Breast epithelium (tissue), 4 donors: ENCODE data around the gene HRNR. TPM values are rescaled to one million over a fixed set of nuclear protein-coding genes. Genes with fewer than 3 reads are reported as not detected.

Experiments used
- DNase-seq, 2 donors: peaks; one replicate each; pipeline ENCODE4 v3.0.0-alpha.2; 2019; ENCODE audit warnings: low spot score in 2 of 2
- H3K27ac ChIP-seq, 2 donors: fragments of 200-600 bp; sonication (generic) in 1 of 2; one replicate each; pipeline ENCODE4 v1.5.1; 2016 to 2019; ENCODE audit warnings: mild to moderate bottlenecking in 1 of 2
- H3K27me3 ChIP-seq, 2 donors: fragments of 200-600 bp; sonication (generic) in 1 of 2; one replicate each; pipeline versions ENCODE4 v1.5.1 to v1.6.0; 2017 to 2019; ENCODE audit warnings: control low read depth in 1 of 2, mild to moderate bottlenecking in 1 of 2
- H3K36me3 ChIP-seq: fragments of 200-600 bp; one replicate; pipeline ENCODE4 v1.5.1; 2019
- H3K4me1 ChIP-seq, 2 donors: fragments of 200-600 bp; sonication (generic); one replicate each; pipeline ENCODE4 v1.5.1; 2016 to 2019; ENCODE audit warnings: control low read depth in 1 of 2
- H3K4me3 ChIP-seq, 3 donors: fragments of 200-600 bp; sonication (generic); 1 replicate in 2 of 3; 2 replicates in 1 of 3; pipeline ENCODE4 v1.5.1; 2016 to 2019; ENCODE audit warnings: mild to moderate bottlenecking in 3 of 3, moderate library complexity in 2 of 3
- H3K9me3 ChIP-seq, 2 donors: fragments of 200-600 bp; sonication (generic) in 1 of 2; one replicate each; pipeline ENCODE4 v1.5.1; 2016 to 2019; ENCODE audit warnings: control low read depth in 1 of 2
- POLR2A ChIP-seq: fragments of 450-650 bp; IDR thresholded peaks from one replicate; pipeline ENCODE4 v1.6.1; 2016; ENCODE audit warnings: antibody characterized with exemption, mild to moderate bottlenecking, moderate library complexity
- POLR2AphosphoS5 ChIP-seq, 3 donors: sonication (generic); formaldehyde crosslinking; IDR thresholded peaks; one replicate each; pipeline ENCODE4 v1.6.1; 2017; ENCODE audit warnings: antibody characterized with exemption in 3 of 3
- intact Hi-C: fragments of 100-400 bp; cut with DNase I; formaldehyde crosslinking; loops from one replicate; pipeline ENCODE4 v1.15.1; 2023; ENCODE audit warnings: low total_unique reads
- total RNA-seq, 3 donors: library from RNA; depleted of rRNA; stranded (reverse); fragments of >200 nt; gene quantifications; one replicate each; pipeline ENCODE4 v1.1.0, GENCODE V29; 2016
- TF ChIP-seq, protein P1 (sequence below), 3 donors: fragments of 450-650 bp; IDR thresholded peaks; one replicate each; pipeline ENCODE4 v1.5.1; 2016 to 2017; ENCODE audit warnings: antibody characterized with exemption in 3 of 3, mild to moderate bottlenecking in 3 of 3, moderate library complexity in 3 of 3

HRNR gene
- total RNA-seq, 3 donors from 2014 or later = not detected

DNA sequence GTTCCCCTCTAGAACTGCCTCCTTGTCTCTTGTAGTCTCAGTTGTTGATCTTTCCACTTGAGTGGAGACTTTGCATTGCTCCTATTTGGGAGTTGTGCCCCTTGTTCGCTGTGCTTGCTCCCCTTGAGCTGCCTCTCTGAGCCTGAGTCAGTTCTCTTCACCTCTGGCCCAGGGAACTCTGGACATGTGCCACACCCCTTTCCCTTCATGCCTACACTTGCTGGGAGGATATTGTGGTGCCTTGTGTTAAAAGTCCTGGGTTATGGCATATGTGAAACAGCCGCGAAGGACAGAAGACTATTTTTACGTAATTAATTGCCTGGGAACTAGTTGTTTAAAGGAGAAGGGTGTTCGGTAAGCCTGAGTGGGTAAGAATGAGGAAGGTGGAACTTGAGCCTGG, 32.7 kb downstream of the HRNR start:
- no peaks in the 10 kb centered on the region for H3K4me1 ChIP-seq
- no peaks in the 10 kb centered on the region for H3K9me3 ChIP-seq
- no peaks in the 10 kb centered on the region for H3K27me3 ChIP-seq
- DNase-seq = no peak
- no peak overlapping the region for H3K27ac ChIP-seq
- no peaks in the 10 kb centered on the region for H3K36me3 ChIP-seq
- intact Hi-C loops = no loop called here
- TF ChIP-seq POLR2AphosphoS5 (IDR thresholded peaks at IDR 0.05) (no peak), POLR2A (no peak)
- TF ChIP-seq, protein P1, sequence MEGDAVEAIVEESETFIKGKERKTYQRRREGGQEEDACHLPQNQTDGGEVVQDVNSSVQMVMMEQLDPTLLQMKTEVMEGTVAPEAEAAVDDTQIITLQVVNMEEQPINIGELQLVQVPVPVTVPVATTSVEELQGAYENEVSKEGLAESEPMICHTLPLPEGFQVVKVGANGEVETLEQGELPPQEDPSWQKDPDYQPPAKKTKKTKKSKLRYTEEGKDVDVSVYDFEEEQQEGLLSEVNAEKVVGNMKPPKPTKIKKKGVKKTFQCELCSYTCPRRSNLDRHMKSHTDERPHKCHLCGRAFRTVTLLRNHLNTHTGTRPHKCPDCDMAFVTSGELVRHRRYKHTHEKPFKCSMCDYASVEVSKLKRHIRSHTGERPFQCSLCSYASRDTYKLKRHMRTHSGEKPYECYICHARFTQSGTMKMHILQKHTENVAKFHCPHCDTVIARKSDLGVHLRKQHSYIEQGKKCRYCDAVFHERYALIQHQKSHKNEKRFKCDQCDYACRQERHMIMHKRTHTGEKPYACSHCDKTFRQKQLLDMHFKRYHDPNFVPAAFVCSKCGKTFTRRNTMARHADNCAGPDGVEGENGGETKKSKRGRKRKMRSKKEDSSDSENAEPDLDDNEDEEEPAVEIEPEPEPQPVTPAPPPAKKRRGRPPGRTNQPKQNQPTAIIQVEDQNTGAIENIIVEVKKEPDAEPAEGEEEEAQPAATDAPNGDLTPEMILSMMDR (IDR thresholded peaks at IDR 0.05) = no peak
- H3K4me3 ChIP-seq = no peak overlapping the region

DNA sequence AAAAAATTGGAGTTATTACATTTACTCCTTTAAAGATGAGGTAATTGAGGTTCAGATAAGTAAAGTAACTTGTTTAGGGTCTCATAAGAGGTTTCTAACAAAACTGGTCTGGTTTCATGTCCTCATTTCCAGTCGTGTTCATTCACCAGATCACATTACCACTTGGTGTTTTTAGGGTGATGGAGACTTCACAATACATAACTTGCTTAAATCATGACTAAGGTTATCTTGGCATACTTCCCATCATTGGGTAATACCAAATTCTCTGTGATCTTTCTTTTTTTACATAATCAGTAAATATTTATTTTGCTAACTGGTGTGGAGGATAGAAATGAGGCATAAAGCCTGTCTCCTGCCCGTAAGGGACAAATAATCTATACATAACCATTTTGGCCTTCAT, 33.4 kb downstream of the HRNR start:
- Histone ChIP-seq H3K27me3 (no peaks in the 10 kb centered on the region), H3K36me3 (no peaks in the 10 kb centered on the region), H3K9me3 (no peaks in the 10 kb centered on the region), H3K4me3 (no peak overlapping the region), H3K4me1 (no peaks in the 10 kb centered on the region), H3K27ac (no peak overlapping the region)
- TF ChIP-seq POLR2A = no peak
- no peak for TF ChIP-seq POLR2AphosphoS5 (IDR thresholded peaks at IDR 0.05)
- TF ChIP-seq, protein P1 (IDR thresholded peaks at IDR 0.05) = no peak
- intact Hi-C loops = no loop called here
- no peak for DNase-seq

DNA sequence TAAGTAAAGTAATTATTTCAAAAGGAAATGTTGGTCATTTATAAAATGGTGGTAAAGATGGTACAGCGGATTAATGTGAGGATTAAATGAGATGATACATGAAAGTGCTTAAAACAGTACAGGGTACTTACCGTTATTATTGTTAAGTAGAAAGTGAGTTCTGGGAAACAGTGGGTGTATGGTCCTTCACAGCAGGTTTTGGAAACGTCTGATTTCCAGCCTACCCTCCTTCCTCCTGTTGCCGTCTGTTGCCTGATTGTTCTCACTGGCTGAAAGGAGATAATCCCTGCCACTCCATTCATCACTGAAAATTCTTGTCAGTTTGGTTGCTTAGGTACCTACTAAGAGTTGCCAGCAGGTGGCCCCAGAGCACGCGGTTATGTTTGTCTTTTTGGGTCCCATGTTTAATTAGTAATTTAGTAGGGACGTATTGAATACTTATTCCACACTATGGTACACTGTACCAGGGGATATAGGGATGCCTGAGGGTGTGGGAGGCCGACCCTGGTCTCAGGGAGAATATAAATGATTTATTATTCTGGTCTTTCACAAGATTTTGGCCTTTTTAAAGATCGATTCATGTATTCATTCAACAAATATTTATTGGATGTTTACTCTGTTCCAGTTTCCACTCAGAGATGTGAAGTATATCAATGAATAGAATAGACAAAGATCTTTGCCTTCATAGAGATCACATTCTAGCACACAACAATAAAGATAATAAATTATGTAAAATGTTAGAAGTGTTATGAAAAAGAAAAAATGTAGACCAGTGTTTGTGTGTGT, 34.1 kb downstream of the HRNR start:
- peak in 1 of 2 donors; percentile 37 for DNase-seq
- intact Hi-C loops = no loop called here
- H3K4me1 ChIP-seq = no peaks in the 10 kb centered on the region

DNA sequence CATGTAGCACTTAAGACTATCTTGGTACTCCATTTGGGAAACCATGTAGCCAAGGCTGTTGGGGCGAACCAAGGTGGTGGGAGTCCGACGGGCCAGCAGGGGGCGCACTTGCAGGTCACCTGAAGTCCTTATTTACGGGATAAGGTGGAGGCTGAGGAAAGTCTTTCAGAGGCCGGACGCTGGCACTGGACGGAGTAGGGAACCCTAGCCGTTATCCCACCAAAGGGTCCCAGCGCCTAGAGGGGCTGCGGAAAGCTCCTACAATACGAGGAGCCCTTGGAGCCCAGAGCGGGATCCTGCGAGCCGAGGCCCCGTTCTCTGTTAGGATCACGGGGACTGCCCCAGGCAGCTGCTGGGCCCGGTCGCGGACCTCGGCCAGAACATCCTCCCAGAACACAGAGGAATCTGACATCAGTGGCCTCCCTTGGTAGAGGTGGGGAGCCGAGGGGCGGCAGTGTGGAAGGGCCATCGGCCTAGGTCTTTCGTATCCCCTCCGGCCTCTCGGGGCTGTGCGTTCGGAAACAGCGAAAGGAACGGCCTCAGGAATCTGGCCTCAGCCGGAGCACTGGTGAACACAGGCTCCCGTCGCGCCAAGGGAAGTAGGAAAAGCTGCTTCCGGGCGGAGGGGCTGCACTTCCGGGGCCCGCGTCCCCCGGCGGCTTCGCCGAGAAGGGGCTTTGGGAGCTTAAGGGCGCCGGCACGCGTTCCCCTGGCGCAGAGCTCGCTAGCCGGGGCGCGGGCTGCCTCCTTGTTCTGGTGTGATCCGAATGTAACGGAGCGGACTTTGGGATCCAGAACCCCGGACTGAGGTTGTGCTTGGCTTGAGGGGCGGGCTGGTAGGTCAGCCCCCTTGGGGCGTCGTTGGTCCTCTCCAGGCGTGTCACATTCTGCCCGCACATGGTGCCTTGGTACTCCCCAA, 35.1 kb downstream of the HRNR start:
- Histone ChIP-seq H3K27ac (peak overlapping the region; percentile 63 to 79), H3K4me1 (no peaks in the 10 kb centered on the region), H3K27me3 (no peaks in the 10 kb centered on the region), H3K4me3 (peak overlapping the region; percentile 50 to 62 (median 61)), H3K36me3 (no peaks in the 10 kb centered on the region), H3K9me3 (no peaks in the 10 kb centered on the region)
- intact Hi-C loops = no loop called here
- TF ChIP-seq, protein P1 (IDR thresholded peaks at IDR 0.05) = peak; percentile 69 to 72 (median 72)
- TF ChIP-seq POLR2AphosphoS5 (IDR thresholded peaks at IDR 0.05) (peak in 1 of 3 donors; percentile 4), POLR2A (no peak)
- DNase-seq = peak; percentile 59 to 83

More for the DNA sequence above, 34.1 kb downstream of the HRNR start:
- H3K4me3 ChIP-seq = peak overlapping the region; percentile 50 to 62 (median 61)
- no peaks in the 10 kb centered on the region for H3K9me3 ChIP-seq
- no peaks in the 10 kb centered on the region for H3K27me3 ChIP-seq
- TF ChIP-seq, protein P1 (IDR thresholded peaks at IDR 0.05) = peak in 2 of 3 donors; percentile 64 to 70
- TF ChIP-seq POLR2AphosphoS5 (IDR thresholded peaks at IDR 0.05) (no peak), POLR2A (no peak)
- peak overlapping the region in 1 of 2 donors; percentile 63 for H3K27ac ChIP-seq
- no peaks in the 10 kb centered on the region for H3K36me3 ChIP-seq
